Natural killer cell (primary cell): ENCODE results near the gene ATP5PF. TPM values are rescaled to one million over a fixed set of nuclear protein-coding genes. Genes with fewer than 3 reads are reported as not detected.

Source experiments
- ATAC-seq, 3 donors: fragments of 150-1000 bp in 2 of 3; fragments of 200-7000 bp in 1 of 3; cut with Tn5 transposase; 1 replicate in 1 of 3; 2 replicates in 2 of 3; pipeline ENCODE4 v1.10.0; 2021; ENCODE audit warnings: mild to moderate bottlenecking in 2 of 3, moderate library complexity in 2 of 3
- DNase-seq, 2 donors: peaks; one replicate each; pipeline versions ENCODE4 v3.0.0 to v3.0.0-alpha.2; 2013 to 2021; ENCODE audit warnings: mixed read lengths in 1 of 2
- H3K27ac ChIP-seq: one replicate; pipeline ENCODE4 v1.5.1; 2013; ENCODE audit warnings: mild to moderate bottlenecking, low read length
- H3K27me3 ChIP-seq: one replicate; pipeline ENCODE4 v1.6.1; 2013; ENCODE audit warnings: low read length; ENCODE audit not compliant: control insufficient read depth, insufficient read depth
- H3K36me3 ChIP-seq: one replicate; pipeline ENCODE4 v1.6.1; 2013; ENCODE audit warnings: low read length; ENCODE audit not compliant: control insufficient read depth, insufficient read depth
- H3K4me1 ChIP-seq: one replicate; pipeline ENCODE4 v1.6.1; 2013; ENCODE audit warnings: low read length; ENCODE audit not compliant: control insufficient read depth, insufficient read depth
- H3K4me3 ChIP-seq: one replicate; pipeline ENCODE4 v1.5.1; 2013; ENCODE audit warnings: low read length
- H3K9me3 ChIP-seq: one replicate; pipeline ENCODE4 v1.6.1; 2013; ENCODE audit warnings: low read length; ENCODE audit not compliant: control insufficient read depth, insufficient read depth
- H3K27ac Mint-ChIP-seq, 2 donors: one replicate each; pipeline ENCODE4 v1.8.0; 2022; ENCODE audit warnings: mild to moderate bottlenecking in 2 of 2, mixed read lengths in 2 of 2, moderate library complexity in 1 of 2
- H3K27me3 Mint-ChIP-seq, 2 donors: one replicate each; pipeline ENCODE4 v1.8.0; 2022; ENCODE audit warnings: low read depth in 2 of 2, mixed read lengths in 2 of 2
- H3K36me3 Mint-ChIP-seq: one replicate; pipeline ENCODE4 v1.8.0; 2022; ENCODE audit warnings: mixed read lengths
- H3K4me1 Mint-ChIP-seq, 2 donors: one replicate each; pipeline ENCODE4 v1.8.0; 2022; ENCODE audit warnings: mixed read lengths in 2 of 2
- H3K4me3 Mint-ChIP-seq: one replicate; pipeline ENCODE4 v1.8.0; 2022; ENCODE audit warnings: mild to moderate bottlenecking, moderate library complexity, mixed read lengths
- H3K9me3 Mint-ChIP-seq, 2 donors: one replicate each; pipeline ENCODE4 v1.8.0; 2022; ENCODE audit warnings: mixed read lengths in 2 of 2
- CTCF ChIP-seq: fragments of 200-600 bp; IDR thresholded peaks from one replicate; pipeline ENCODE4 v1.8.0; 2022; ENCODE audit warnings: antibody characterized with exemption
- WGBS: methylation state at CpG from one replicate; pipeline ENCODE4 v1.1.7; 2013; ENCODE audit warnings: missing lambda C conversion rate; ENCODE audit not compliant: insufficient coverage; 5-methylcytosine and 5-hydroxymethylcytosine counted together
- intact Hi-C: fragments of 100-400 bp; cut with micrococcal nuclease; formaldehyde crosslinking; loops from one replicate; pipeline ENCODE4 v1.14.2; 2022
- total RNA-seq, 4 donors: library from RNA; stranded (reverse); fragments of 120-200 nt in 1 of 4; gene quantifications; one replicate each; pipeline versions ENCODE4 v1.2.3 to v1.2.4, GENCODE V29; 2013 to 2022

The ATP5PF gene
- total RNA-seq, 3 donors from 2014 or later (not counting 1 experiment from before 2014, with no cell fraction given): 36.2 to 41.6 (median 36.4) TPM

DNA sequence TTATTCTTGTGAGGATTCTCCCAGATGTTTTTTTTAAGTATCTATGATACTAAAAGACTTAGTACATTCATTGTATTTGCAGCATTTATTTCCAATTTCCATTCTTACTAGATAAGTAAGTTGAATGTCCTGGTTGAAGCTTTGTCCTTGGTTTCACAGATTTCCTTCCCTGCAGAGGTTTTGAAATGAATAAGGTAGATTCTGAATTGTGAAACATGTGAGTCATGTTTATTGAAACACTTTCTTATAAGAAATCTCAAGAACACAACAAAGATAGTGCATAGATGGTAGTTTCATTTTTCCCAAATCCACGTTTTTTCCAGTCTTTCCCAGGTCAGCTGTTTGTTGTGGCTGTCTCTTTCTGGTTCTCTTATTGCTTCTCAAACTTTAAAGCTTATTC is 24.9 kb upstream of the ATP5PF start:
- WGBS: 100% methylated on average over 1 of the region's 1 CpG
- no peaks in the 10 kb centered on the region for H3K9me3 Mint-ChIP-seq
- Histone ChIP-seq H3K4me1 (no peaks in the 10 kb centered on the region), H3K27me3 (no peaks in the 10 kb centered on the region), H3K9me3 (no peaks in the 10 kb centered on the region), H3K27ac (no peak overlapping the region), H3K36me3 (peaks cover 61% of the 10 kb centered on the region), H3K4me3 (no peak overlapping the region)
- no peak for TF ChIP-seq CTCF
- no peak overlapping the region for H3K27ac Mint-ChIP-seq
- no peaks in the 10 kb centered on the region for H3K36me3 Mint-ChIP-seq
- DNase-seq: no peak
- no peaks in the 10 kb centered on the region for H3K27me3 Mint-ChIP-seq
- H3K4me1 Mint-ChIP-seq: peaks cover 19 to 36% of the 10 kb centered on the region in 2 donors
- no peak overlapping the region for H3K4me3 Mint-ChIP-seq
- intact Hi-C loops: no loop called here
- no peak for ATAC-seq

DNA sequence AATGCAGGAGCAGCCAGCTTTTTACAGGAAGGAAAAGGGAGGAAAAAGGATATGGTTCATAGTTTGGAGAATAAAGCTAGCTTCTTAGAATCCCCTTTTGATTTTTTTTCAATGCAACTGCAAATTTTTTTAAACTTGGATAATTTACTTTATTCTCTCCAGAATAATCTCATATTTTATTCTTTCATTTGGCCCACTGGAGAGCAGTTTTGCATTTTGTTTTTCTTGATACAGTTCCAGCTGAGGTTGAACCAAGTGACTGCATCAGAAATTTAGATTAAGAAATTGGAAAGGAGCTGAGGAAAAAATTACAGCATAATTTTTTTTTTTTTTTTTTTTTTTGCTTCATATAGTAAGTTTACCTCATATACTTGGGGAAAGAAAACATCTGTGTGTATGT is 22.8 kb upstream of the ATP5PF start:
- ATAC-seq (no peak), DNase-seq (no peak)
- intact Hi-C loops: no loop called here
- no peaks in the 10 kb centered on the region for H3K4me1 ChIP-seq
- Mint-ChIP-seq H3K36me3 (peaks cover 12% of the 10 kb centered on the region), H3K4me1 (peaks cover 19 to 36% of the 10 kb centered on the region in 2 donors), H3K27me3 (no peaks in the 10 kb centered on the region), H3K4me3 (no peak overlapping the region), H3K9me3 (no peaks in the 10 kb centered on the region), H3K27ac (peak overlapping the region; percentile 49 to 80)
- no peak overlapping the region for H3K4me3 ChIP-seq
- no peak for TF ChIP-seq CTCF
- H3K27me3 ChIP-seq: no peaks in the 10 kb centered on the region
- peaks cover 57% of the 10 kb centered on the region for H3K36me3 ChIP-seq
- no peak overlapping the region for H3K27ac ChIP-seq
- H3K9me3 ChIP-seq: no peaks in the 10 kb centered on the region

DNA sequence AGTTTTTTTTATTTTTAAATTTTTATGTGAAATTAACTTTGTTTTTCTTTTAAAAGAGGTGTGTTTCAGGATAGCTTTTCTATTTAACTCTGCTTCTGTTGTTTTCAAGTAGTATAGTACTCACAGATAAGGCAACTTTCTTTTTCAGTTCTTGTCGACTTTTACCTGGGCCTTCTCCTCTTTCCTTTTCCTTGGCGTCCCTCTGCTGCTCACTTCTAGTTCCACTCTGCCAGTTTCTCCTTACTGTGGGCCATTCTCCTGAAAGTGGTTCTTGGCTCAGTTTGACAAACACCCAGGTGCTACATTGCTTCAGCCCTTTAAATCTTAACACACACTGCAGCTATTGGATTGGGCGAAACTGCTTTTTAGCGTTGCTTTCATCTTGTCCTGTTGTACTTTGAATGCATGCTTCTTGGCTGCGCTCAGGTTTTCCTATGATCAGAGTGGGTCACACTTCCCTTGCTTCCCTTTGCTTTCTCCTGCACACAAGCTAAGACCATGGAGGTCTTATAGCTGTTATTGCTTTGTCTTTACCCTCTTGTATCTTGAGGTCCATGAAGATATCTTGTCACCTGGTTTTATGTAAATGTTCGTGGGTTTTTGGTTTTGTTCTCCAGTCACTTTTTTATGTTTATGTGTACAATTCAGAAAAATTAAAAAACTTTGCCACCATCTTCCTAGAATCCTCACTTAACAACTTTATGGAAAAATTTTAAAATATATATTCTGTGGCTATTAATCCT is 21.7 kb upstream of the ATP5PF start:
- Mint-ChIP-seq H3K9me3 (no peaks in the 10 kb centered on the region), H3K27ac (peak overlapping the region; percentile 49 to 80), H3K36me3 (peaks cover 19% of the 10 kb centered on the region), H3K4me3 (no peak overlapping the region), H3K27me3 (no peaks in the 10 kb centered on the region), H3K4me1 (peaks cover 19 to 36% of the 10 kb centered on the region in 2 donors)
- Histone ChIP-seq H3K9me3 (no peaks in the 10 kb centered on the region), H3K4me1 (no peaks in the 10 kb centered on the region), H3K36me3 (peaks cover 56% of the 10 kb centered on the region), H3K27me3 (no peaks in the 10 kb centered on the region), H3K4me3 (no peak overlapping the region), H3K27ac (no peak overlapping the region)
- intact Hi-C loops: no loop called here
- DNase-seq: no peak
- ATAC-seq: no peak
- 85% methylated on average over 5 of the region's 6 CpGs for WGBS
- no peak for TF ChIP-seq CTCF

DNA sequence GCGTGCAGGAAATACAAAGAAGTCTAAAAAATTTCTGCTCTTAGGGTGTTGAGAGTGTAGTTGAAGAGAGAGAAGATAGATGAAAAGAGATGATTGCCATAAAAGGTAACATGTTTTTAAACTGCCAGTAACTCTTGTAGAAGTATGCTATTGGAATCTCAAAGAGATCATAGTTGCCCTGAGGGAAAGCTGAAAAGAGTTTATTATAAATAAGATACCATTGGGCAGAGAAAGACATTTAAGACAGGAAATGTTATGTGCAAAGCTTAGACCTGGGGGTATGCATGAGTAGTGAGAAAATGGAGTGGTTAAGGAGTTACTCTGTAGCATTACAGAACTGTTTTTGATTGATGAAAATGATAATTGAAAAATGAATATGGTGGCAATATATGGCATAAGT is 17.7 kb upstream of the ATP5PF start:
- Histone ChIP-seq H3K27ac (no peak overlapping the region), H3K27me3 (no peaks in the 10 kb centered on the region), H3K4me1 (peaks cover 3% of the 10 kb centered on the region), H3K9me3 (no peaks in the 10 kb centered on the region), H3K36me3 (peaks cover 30% of the 10 kb centered on the region), H3K4me3 (no peak overlapping the region)
- ATAC-seq (no peak), DNase-seq (no peak)
- H3K9me3 Mint-ChIP-seq: no peaks in the 10 kb centered on the region
- 95% methylated on average over 1 of the region's 1 CpG for WGBS
- peaks cover 19% of the 10 kb centered on the region for H3K36me3 Mint-ChIP-seq
- no peak for TF ChIP-seq CTCF
- H3K27ac Mint-ChIP-seq: peak overlapping the region in 1 of 2 donors; percentile 45
- H3K4me1 Mint-ChIP-seq: peaks cover 24 to 33% of the 10 kb centered on the region in 2 donors
- H3K27me3 Mint-ChIP-seq: no peaks in the 10 kb centered on the region
- H3K4me3 Mint-ChIP-seq: no peak overlapping the region
- intact Hi-C loops: no loop called here
